GM21367 (cell line): ENCODE data around the gene RNF213.
"Not testable (repeated sequence)": the region's sequence is repeated elsewhere in the genome, so short reads cannot be mapped to it uniquely, and the experiment has no call there.

Experiments used
- ATAC-seq: cut with Tn5 transposase; IDR thresholded peaks from one replicate; pipeline ENCODE4 v1.9.1; 2021; ENCODE audit not compliant: unreplicated experiment

Gene RNF213

DNA sequence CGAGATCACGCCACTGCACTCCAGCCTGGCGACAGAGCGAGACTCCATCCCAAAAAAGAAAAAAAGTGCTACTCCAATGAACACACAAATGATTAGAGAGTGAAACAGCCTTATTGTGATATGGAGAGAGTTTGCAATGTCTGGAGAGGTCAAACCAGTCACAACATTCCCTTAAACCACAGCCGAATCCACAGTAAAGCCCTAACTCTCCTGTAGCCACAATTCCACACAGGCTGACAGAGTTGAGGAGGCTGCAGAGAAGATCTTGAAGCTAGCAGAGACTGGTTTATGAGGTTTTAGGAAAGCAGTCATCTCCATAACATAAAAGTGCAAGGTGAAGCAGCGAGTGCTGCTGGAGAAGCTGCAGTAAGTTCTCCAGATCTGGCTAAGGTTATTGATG is 6.7 kb downstream of the RNF213 start:
- ATAC-seq = no peak

DNA sequence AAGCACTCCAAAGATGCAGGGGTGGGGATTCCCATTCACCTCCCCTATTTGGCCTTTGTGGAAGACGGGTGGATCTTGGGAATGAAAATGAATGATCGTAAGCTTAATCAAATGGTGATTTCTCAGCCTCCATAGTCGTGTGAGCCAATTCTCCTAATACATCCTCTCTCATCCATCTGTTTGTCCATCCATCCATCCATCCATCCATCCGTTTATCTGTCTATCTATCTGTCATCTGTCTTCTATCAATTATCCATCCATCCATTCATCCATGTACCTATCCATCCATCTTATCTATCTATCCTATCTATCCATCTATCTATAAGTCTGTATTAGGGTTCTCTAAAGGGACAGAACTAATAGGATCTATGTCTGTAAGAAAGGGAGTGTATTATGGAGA is 7.8 kb downstream of the RNF213 start:
- ATAC-seq = no peak

DNA sequence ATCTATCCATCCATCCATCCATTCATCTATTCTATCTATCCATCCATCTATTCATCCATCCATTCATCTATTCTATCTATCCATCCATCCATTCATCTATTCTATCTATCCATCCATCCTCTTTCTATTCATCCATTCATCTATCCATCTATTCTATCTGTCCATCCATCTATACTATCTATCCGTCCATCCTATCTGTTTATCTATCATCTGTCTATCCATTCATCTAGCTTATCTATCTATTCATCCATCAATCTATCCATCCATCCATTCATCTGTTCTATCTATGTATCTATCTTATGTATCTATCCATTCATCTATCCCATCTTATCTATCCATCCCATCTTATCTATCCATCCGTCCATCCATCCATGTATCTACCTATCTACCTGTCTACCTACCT is 8.8 kb downstream of the RNF213 start:
- no peak for ATAC-seq

DNA sequence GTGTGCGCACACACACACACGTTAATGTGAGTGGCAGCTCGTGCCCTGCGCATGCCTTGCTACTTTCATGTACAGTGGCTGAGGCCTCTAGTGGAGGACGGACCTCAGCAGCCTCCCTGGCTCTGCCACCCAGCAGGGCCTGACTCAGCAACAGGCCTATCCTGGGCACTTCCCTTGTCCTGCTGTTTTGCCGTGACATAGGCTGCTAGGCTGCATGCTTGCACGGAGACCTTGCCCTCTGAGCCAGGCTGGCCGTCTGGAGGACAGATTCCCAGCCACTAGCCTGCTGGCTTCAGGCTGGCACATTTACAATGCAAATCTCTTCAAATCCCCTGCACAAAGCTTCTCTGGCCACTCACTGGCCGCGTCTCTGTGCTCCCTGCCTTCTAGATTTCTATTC is 9.5 kb downstream of the RNF213 start:
- no peak for ATAC-seq

DNA sequence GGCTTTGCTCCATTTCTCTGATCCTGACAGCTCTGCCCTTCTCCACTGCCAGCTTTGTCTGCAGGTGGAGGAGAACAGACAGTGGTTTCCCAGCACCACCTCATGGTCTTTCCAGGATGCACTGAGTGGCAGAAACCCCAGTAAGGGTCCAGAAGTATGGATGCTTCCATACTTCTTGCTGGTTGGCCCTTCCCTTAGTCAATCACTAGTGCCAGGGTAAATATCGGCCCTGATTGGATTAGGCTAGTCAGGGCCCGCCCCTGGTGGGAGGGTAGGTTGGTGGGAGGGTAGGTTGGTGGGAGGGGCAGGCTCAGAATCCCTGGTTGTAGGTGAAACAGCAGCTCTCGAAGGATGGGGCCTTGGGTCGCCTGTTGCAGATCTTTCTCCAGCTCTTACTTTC is 10.2 kb downstream of the RNF213 start:
- no peak for ATAC-seq

DNA sequence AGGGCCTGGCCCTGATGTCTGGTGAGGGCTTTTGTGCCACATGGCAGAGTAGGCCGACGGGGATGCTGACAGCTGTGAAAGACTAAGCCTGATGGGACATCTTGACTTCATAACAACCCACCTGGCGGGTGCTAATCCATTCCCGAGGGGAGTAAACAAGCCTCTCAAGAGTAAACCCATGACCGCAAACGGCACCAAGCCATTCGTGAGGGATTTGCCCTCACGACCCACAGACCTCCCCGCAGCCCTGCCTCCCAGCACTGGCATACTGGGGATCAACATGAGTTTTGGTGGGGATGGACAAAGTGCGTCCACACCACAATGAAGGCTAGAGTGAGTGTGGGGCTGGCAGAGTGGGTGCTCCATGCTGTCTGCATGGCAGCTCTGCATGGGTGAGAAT is 11.7 kb downstream of the RNF213 start:
- no peak for ATAC-seq

DNA sequence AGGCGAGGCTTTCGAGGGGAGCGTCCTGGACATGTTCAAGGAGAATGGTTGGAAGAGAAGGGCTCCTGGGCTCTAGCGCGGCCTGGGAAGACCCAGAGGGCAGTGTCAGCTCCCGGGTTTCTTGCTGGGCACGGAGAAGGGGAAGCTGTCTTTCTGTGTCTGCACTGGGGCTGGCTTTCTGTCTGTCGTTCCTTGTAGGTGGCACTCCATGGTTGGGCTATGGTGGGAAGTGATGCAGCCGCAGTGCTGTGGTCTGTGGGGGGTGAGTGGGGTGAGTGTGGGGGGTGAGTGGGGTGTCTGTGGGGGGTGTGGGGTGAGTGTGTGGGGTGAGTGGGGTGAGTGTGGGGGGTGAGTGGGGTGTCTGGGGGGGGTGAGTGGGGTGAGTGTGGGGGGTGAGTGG is 13.7 kb downstream of the RNF213 start:
- ATAC-seq = no peak

DNA sequence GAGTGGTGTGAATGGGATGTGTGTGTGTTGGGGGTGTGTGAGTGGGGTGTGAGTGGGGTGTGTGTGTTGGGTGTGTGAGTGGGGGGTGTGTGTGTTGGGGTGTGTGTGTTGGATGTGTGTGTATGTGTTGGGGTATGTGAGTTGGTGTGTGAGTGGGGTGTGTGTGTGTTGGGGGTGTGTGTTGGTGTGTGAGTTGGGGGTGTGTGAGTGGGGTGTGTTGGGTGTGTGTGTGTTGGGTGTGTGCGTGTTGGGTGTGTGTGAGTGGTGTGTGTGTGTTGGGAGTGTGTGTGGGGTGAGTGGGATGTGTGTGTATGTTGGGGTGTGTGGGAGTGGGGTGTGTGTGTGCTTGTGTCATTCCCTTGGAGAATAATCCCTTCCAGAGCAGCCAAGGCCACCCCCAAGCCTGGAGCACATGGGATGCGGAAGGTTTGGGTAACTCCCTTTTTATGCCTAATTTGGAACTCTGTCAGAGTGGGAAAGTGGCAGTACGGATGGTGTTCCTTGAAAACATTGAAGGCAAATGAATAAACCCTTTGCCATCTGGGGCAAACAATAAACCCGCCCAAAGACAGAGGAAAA is 14.3 kb downstream of the RNF213 start:
- no peak for ATAC-seq

DNA sequence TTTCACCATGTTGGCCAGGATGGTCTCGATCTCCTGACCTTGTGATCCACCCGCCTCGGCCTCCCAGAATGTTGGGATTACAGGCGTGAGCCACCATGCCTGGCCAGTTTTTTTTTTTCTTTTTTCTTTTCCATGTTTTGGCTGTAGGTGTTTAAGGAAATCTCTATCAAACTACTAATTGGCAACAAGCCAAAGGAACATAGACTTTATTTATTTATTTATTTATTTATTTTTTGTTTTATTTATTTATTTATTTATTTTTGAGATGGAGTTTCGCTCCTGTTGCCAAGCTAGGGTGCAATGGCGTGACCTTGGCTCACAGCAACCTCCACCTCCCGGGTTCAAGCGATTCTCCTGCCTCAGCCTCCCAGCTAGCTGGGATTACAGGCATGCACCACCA is 15.2 kb downstream of the RNF213 start:
- ATAC-seq = not testable (repeated sequence)

DNA sequence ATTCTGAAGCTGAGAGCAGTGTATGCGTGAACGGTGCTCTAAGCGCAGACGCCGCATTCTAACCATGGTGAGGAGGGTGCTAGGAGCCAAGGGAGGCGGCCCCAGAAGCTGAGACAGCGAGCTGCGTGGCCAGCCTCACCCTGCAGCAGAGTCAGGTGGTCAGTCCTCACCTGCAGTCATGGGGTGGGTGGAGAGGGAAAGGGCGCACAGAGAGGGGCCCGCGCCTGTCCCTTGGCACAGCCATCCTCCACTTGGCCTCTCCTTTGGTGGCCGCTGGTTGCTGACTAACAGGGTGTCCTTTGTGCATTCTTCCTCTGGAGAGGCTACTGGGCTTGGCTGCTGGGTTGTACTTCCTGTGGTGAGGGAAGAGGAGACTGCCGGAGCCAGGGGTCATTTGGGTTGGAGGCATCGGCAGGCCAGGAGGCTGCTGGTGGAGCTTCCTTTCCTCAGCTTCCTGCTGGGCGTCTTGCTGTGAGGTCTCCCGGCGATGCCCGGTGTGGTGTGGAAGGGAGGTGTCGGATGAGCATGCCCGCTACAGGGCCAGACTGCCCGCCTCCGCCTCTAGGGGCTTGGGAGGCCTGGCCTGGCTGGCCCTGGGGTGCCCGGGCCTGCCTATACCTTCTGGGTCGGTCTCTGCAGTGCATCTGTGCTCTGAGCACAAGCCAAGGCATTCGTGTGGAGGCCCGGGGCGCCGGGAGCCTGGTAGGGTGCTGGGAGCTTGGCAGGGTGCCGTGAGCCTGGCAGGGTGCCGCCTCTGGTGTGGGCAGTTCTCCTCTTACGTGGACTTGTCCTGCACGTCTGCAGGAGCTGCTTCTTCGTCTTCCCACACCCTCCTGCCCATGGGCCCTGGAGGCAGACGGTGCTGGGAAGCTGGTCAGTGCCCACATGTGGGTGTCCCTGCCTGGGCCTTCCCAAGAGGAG is 17.4 kb downstream of the RNF213 start:
- ATAC-seq = no peak

DNA sequence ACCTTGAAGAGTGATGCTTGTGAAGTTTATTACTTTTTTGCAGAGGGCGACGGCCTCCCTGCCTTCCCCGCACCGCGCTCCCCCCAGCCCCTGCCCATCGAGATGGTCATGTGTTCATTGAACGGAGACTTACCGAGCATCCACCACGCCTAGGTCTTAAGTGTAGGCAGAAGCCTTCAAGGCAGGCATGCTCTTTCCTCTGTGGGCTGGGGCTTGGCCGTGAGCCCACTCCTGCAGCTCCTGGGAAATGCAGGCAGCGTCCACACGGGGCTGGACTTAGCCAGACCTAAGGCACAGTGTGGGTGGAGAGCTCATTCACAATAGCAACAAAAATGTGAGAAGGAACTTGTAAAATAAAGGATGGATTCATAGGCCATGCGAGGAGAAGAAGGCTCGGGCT is 19.2 kb downstream of the RNF213 start:
- ATAC-seq = no peak

DNA sequence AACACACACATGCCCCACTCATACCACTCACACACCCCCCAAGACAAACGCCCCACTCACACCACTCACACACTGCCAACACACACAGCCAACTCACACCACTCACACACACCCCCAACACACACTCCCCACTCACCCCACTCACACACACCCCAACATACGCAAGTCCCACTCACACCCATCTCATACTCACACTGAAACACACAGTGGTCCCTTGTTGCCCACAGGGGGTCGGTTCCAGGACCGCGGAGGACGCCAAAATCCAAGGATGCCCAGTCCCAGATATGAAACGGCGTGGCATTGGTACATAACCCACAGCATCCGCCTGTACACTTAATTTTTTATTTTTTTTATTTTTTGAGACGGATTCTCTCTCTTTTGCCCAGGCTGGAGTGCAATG is 20.9 kb downstream of the RNF213 start:
- ATAC-seq = no peak

DNA sequence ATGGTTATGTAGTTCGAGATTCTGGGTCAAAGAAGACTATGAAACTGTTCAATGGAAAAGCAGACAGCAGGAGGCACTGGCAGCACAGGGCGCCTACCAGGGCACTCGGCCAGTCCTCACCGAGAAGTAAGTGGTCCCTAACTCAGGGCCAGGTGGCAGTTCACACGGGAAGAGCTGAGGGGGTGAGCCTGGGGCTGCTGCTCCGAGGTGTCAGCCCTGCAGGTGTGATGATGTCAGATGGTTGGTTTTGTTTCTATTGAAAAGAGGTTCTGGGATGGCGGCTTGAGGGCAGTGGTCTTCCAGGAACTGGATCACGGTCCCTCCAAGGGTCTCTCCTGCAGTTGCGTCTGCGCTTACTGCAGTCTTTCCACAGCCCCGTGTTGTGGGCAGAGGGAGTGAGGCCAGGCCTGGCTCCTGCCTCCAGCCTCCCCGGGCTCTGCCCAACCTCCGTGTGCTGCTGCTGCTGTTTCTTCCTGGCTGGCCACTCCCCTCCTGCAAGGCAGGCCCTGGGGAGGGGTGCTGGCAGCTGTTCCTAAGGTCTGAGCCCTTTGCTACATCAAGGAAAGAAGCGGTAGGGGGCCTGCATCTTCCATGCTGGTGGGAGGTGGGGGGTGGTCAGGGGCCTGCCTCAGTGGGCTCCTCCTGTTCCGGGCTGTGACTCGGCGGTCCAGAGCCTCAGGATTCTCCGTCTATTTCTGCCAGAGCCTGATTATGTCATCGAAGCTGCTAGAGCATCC is 22.6 kb downstream of the RNF213 start:
- no peak for ATAC-seq

DNA sequence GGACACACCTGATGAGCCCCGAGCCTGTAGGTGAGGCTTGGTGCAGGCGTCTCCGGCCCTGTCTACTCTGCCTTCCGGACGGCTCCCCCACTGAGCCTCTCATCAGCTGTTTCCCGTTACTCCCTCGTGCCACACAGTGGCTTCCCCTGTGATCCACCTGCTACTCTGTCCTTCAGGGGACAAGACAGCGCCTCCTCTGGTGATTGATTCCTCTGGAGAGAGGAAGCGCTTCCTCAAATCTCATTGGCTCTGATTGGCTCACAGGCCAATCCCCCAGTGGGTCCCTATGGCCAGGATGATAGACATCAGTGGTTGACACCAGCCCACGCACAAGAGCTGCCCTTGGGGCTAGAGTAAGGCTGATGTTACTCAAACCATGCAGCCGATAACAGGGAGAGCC is 24.0 kb downstream of the RNF213 start:
- no peak for ATAC-seq

DNA sequence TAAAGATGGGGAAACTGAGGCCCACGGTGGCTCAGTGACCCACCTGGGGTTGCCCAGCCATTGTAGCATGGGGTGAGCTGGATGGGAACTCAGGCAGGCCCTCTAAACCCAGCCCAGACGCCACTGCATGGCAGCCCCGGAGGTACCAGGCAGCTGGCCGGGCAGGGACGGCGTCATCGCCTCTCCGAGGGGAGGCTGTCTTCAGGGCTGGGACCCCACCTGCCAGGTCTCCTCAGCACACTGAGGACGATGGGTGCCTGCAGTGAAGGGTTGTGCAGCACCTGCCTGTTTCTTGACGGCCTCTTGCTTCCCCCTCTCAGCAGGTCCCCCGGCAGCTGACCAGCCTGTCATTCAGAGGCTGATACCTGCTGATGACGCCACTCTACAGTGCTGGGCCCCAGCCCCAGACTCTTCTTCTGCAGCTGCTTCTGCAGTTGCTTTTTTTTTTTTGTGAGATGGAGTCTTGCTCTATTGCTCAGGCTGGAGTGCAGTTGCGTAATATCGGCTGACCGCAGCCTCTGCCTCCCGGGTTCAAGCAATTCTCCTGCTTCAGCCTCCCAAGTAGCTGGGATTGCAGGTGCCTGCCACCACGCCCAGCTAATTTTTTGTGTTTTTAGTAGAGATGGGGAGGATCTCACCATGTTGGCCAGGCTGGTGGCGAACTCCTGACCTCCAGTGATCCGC is 24.7 kb downstream of the RNF213 start:
- no peak for ATAC-seq

DNA sequence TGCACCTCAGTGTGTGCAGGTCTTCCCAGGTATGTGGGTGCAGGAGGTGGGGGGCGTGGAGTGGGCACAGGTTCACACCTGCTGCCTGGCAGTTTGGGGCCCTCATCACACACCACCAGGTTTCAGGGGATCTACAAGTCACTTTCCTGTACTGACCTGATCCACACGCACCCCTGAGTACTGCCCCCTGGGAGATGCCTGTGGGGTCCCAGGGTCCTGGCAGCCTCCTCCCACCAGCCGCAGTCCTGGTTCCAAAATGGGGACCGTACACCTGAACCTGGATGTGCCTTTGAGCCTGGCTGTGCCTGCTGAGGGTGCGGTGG is 25.9 kb downstream of the RNF213 start:
- no peak for ATAC-seq

DNA sequence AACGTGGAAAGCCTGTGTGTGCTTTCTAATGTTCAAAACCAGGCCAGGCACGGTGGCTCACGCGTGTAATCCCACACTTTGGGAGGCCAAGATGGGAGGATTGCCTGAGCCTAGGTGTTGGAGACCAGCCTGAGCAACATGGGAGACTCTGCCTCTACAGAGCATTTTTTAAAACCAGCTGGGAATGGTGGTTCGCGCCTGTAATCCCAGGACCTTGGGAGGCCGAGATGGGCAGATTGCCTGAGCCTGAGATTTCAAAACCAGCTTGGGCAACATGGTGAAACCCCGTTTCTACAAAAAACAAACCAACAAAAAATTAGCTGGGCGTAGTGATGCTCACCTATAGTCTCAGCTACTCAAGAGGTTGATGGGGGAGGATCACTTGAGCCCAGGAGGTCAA is 26.4 kb downstream of the RNF213 start:
- no peak for ATAC-seq

DNA sequence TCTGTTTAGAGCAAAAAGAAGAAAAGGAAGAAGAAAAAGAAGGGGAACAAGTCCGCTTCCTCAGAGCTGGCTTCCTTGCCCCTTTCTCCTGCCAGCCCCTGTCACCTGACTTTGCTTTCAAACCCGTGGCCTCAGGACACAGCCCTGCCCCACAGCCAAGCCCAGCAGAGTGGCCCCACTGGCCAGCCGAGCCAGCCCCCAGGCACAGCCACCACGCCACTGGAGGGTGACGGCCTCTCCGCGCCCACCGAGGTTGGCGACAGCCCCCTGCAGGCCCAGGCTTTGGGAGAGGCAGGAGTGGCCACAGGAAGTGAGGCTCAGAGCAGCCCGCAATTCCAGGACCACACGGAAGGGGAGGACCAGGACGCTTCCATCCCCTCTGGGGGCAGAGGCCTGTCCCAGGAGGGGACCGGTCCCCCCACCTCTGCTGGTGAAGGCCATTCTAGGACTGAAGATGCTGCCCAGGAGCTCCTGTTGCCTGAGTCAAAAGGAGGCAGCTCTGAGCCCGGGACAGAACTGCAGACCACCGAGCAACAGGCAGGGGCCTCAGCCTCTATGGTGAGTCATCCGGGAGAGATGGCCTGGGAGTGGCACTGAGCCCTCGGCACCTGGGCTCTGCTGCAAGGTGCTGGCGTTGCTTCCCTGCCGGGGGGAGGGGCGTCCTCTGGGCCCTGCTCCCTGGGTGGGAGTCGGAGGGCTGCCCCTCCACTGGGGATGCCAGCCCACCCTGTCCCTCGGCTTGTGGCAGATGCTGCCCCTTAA is 27.3 kb downstream of the RNF213 start:
- no peak for ATAC-seq

DNA sequence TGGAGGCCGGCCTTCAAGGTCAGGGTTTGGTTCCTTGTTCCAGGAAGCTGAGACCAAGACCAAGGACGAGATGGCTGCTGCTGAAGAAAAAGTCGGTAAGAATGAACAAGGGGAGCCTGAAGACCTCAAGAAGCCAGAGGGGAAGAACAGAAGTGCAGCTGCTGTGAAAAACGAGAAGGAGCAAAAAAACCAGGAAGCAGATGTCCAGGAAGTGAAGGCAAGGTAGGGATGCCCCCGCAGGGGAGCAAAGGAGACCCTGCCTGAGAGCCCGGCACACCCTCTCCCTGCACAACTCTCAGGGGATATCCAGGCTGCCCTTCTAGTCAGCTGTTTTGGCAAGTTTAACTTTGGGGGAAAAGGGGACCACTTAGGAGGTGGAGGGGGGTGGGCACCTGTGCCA is 29.0 kb downstream of the RNF213 start:
- no peak for ATAC-seq

DNA sequence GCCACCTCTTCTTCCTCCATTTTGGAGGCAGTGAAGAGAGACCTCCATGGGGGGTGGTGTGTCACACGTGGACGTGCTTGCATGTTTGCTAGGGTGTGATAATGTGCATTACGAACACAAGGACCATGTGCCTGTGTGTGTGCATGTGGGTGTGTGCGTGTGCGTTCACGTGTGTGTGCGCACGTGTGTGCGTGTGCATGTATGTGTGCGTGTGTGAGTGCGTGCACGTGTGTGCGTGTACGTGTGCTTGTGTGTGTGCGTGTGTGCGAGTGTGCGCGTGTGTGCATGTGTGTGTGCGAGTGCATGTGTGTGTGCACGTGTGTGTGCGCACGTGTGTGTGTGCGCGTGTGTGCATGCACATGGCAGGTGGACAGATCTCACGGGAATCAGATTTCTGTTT is 29.5 kb downstream of the RNF213 start:
- ATAC-seq = no peak

DNA sequence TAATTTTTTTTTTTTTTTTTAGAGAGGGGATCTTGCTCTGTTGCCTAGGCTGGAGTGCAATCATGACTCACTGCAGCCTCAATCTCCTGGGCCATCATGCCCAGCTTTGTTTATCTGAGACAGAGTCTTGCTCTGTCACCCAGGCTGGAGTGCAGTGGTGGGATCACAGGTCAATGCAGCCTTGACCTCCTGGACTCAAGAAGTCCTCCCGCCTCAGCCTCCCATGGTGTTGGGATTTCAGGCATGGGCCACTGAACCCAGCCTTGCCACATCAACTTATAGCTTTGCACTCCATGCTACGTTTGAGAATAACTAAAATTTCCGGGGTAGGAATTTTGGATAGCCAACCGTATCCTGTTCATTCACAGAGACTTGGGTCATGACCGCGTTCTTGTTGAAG is 30.6 kb downstream of the RNF213 start:
- no peak for ATAC-seq
